HG03159 (cell line): ENCODE results near the gene PERCC1.
"Not testable (repeated sequence)": the region's sequence is repeated elsewhere in the genome, so short reads cannot be mapped to it uniquely, and the experiment has no call there.

Source experiments
- ATAC-seq: cut with Tn5 transposase; IDR thresholded peaks from one replicate; pipeline ENCODE4 v1.9.1; 2021; ENCODE audit warnings: mild to moderate bottlenecking, moderate library complexity; ENCODE audit not compliant: unreplicated experiment

Gene PERCC1

DNA sequence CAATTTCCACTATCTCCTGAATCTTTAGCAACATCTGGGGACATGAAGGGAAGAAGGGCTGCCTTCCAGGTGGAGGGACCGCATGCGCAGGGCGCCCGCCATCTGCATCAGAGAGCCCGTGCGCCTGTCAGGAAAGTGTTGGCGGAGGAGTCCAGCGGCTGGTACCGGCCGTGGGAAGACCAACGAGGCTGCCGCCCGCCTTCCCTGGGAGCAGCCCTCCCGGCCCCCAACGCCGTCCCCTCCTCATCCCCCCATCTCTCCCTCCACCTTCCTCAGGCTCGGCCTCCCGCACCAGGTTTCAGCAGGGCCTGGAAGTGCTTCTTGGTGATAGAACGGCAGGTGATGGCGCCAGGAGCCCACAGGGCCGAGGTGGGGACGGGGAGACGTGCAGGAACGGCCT is 35.2 kb downstream of the PERCC1 start:
- no peak for ATAC-seq

DNA sequence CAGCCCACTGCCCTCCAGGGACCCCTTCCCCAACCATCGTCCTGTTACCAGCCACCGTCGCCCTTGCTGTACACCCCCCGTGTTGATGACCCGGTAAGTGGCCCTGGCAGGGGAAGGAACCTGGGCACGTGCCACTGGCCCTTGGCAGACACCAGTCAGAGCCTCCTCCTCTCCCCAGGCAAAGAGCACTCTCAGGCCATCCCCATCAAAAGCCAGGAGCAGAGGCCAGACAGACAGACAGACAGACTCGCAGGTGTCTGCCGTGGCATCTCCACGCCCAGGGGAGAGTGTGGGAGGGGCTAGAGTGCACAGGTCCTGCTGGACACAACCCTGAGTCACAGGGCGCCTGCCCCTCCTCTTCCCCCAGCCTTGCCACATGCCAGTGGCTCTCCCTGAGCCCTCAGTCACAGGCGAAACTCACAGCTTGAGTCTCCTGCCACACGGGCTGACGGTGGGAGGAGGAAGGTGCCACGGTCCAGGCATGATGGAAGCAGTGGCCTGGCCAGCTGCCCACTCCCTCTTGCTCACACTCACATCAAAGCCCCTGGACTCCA is 36.2 kb downstream of the PERCC1 start:
- no peak for ATAC-seq

DNA sequence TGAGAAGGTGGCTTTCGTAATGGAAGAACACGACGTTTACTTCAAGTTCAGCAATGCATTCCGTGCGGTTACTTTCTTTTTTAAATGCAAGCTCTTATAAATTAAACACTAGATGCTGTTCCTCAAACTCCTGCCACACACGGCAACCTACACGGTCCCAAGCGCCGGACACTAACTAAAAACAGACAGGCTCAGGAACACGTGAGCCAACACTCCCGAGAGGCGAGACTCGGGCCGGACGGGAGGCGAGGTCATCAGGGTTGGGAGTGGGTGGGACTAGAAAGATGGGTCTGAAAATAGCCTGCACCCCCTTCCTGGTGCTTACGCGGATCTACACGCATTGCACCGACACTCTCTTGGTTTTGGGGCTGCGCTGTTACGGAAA is 37.5 kb downstream of the PERCC1 start:
- ATAC-seq: no peak

DNA sequence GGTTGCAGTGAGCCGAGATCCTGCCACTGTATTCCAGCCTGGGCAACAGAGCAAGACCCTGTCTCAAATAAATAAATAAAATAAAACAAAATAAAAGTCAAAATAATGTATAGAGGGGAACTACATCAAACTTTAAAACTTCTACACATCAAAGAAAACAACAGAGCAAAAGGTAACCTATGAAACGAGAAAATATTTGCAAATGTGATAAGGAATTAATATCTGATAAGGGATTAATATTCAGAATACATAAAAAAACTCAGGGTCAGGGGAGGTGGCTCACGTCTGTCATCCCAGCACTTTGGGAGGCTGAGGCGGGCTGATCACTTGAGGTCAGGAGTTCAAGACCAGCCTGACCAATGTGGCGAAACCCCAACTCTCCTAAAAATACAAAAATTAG is 38.3 kb downstream of the PERCC1 start:
- ATAC-seq: not testable (repeated sequence)

DNA sequence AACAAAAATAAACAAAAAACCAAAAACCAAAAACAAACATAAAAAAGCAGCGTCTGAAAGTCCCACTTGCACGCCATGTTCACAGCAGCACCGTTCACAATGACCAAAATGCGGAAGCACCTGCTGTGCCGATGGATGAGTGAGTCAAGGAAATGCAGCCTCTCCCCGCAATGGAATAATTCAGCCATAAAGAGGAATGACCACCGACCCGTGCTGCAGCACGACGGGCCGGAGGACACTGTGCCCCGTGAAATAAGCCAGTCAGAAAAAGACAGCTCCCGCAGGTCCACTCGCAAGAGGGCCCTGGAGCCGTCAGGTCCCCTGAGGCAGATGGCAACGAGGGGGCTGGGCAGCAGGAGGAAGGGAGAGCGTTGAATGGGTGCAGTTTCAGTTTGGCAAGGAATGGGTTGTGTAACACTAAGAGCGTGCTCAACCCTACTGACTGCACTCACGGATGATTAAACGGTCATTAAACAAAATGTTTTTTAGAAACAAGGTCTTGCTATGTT is 38.9 kb downstream of the PERCC1 start:
- ATAC-seq: no peak

DNA sequence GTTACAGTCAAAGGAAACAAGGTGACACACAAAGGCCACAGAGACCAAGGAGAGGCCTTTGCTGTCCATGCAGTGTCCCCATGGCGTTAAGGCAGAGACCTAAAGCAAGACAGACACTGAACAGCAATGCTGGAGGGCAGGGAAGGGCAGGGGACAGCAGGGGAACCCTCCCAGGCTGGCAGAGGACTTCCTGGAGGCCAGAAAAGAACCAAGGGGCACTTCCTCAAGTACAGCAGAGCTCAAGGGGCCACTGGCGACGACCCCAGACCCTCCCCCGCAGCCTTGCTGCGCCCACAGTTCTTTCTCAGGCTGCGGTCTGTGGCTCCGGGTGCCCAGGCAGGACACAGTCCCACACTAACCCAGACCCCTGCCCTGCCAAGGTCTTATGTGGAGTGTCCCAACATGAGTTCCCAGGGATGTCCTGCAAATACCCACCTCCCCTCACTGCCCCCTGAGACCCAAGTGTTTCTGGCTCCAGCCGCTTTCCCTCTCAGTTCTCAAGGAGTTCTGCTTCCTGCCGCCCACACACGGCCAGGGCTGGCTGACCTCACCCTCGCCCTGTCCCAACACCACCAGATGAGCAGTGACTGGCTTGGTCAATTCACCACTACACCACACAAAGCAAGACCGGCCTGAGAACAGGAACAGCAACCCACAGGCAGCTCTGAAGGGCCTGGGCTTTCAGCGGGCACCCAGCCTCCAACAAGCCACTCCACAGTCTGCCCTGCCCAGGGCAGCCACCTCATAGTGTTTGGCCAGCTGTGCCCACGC is 39.8 kb downstream of the PERCC1 start:
- ATAC-seq: no peak

DNA sequence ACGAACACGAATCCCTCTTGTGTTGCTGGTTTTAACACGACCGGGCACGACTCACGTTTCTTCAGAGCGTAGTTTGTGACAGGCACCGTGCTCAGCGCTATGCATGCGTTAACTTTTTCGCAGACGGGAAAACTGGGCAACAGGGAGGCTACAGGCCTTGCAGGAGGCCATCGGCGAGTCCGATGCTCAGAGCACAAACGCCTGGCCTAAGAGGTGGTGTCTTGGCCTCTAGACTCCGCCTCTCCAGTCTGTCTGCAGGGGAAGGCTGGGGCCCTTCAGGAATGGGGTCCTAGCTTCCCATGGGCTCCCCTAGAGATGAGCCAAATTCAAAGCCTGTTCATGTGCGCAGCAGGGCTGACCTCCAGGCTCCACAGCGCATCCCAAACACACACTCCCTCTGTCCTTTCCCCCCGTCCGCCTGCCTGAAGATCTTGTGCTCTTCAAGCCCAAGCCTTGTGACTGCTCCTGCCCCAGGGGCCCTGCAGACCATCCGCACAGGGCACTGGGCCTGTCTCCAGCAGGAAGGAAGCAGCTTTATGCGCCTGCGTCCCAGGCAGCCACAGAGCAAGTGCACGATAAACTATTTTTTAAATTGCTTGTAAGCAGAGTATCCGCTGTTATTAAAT is 40.8 kb downstream of the PERCC1 start:
- ATAC-seq: no peak

DNA sequence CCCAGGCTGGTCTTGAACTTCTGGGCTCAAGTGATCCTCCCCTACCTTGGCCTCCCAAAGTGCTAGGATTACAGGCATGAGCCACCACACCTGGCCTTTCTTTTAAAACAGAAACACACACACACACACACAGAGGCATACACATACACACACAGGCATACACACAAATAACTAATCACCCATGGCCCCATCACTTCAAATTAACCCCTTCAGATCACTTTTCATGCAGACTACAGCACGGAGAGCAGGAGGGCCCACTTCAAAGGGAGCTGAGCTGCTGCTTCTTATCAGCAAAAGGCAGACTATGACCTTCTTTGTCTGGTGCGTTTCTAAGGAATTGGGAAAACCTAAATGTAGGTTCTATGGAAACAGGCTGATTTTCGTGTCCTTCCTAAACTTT is 42.1 kb downstream of the PERCC1 start:
- ATAC-seq: no peak

DNA sequence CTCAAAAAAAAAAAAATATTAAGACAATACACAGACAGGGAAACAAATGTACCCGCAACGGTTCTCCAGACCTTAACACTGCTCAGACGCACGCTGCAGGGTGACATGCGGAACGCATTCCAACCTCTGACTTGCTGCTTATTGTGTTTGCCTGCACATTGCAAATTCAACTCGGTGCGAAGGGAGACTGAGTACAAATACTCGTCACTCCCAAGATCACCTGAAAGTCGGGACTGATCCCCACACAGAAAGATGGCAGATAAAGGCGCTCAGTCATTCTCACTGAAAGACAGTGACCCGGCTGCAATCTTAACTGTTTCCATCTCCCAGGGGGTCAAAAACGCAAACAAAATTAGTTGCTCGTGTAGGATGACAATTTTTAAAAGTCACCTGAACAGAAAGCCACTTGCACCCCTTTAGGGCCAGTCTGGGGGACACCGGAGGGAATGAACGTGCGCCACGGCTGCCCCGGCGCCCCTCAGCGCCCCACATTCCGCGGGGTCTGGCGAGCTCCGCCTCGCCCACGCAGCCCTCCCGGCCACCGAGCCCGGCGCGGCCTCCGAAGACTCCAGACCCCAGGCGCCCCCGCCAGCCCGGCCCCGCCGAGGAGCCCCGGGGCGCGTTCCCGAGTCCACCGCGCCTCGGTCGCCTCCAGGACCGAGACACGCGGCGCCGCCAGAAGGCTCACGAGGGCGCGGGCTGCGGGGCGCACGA is 43.4 kb downstream of the PERCC1 start:
- peak; percentile 23 for ATAC-seq

DNA sequence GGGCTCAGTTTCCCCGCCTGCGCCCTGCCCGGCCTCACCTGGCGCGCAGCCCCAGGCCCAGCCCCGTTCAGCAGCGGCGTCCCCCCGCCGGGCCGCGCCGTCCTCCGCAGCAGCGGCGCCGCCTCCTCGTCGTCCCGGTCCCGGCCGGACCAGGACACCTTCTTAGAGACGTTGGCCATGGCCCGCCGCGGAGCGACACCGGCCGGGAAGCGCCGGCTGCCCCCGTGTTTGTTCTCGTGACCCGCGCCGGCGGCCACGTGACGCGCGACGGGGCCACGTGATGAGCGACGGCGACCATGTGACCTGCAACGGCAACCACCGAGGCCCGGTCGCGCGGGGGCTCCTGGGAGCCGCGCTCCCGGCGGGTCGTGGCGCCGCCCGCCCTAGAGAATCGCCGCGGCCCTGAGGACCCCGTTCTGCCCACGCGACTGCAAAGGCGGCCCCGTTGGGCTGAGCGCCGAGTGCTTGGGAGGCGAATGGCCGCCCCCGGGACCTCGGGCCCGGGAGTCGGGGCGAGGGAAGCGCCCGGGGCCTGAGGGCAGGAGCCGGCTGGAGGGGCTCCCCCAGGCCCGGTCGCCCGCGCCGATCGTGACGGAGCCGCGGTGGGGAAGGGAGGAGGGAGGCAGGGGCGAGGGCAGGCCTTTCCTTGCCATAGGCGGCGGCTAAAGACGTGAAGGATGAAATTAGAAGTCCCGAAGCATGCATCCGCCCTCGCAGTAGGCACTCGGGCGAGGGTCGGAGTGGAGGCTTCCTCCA is 44.1 kb downstream of the PERCC1 start, which contains the start of gene CLCN7:
Gene CLCN7, minus strand, starts transcription at position 233 of the 756 bp plus-strand sequence. Its CDS starts 54 bp downstream, at position 179.
- peak; percentile 87 for ATAC-seq

DNA sequence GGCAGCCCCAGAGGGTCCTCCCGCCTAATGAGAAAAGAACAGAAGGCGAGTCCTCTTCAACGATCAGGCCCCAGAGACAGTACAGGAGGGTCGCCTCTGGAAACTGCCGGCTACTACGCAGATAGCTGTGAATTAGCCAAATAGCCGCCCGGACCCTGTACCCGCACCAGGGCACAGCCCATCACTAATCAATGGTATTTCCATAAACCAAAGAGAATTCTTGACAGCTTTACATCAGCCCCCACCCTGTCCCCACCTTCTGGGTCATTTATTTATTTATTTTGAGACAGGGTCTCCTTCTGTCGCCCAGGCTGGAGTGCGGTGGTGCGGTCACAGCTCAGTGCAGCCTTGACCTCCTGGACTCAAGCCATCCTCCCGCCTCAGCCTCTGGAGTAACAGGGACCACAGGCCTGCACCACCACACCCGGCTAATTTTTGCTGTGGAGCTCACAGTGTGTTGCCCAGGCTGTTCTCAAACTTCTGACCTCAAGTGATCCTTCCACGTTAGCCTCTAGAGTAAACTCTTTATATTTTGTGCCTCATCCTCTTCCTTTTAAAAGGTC is 44.8 kb downstream of the PERCC1 start:
- no peak for ATAC-seq

DNA sequence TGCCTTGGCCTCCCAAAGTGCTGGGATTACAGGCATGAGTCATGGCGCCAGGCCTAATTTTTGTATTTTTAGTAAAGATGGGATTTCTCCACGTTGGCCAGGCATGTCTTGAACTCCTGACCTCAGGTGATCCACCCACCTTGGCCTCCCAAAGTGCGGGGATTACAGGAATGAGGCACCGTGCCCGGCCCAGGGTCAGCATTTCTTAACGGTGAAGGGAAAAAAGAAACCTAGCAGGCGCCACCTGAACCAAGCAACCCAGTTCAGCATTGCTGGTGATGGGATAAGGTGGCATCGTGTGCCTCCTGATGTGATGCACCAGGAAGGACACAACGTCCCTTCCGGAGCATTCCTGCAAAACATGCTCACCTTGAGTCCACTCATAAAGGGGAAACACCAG is 46.2 kb downstream of the PERCC1 start:
- ATAC-seq: no peak

DNA sequence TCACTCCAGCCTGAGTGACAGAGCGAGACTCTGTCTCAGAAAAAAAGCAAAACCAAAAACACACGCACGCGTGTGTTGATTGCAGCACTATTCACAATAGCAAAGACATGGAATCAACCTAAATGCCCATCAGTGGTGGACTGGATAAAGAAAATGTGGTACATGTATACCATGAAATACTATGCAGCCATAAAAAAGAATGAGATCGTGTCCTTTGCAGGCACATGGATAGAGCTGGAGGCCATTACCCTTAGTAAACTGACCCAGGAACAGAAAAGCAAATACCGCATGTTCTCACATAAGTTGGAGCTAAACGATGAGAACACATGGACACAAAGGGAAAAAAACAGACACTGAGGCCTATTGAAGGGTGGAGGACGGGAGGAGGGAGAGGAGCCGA is 48.1 kb downstream of the PERCC1 start:
- ATAC-seq: not testable (repeated sequence)

DNA sequence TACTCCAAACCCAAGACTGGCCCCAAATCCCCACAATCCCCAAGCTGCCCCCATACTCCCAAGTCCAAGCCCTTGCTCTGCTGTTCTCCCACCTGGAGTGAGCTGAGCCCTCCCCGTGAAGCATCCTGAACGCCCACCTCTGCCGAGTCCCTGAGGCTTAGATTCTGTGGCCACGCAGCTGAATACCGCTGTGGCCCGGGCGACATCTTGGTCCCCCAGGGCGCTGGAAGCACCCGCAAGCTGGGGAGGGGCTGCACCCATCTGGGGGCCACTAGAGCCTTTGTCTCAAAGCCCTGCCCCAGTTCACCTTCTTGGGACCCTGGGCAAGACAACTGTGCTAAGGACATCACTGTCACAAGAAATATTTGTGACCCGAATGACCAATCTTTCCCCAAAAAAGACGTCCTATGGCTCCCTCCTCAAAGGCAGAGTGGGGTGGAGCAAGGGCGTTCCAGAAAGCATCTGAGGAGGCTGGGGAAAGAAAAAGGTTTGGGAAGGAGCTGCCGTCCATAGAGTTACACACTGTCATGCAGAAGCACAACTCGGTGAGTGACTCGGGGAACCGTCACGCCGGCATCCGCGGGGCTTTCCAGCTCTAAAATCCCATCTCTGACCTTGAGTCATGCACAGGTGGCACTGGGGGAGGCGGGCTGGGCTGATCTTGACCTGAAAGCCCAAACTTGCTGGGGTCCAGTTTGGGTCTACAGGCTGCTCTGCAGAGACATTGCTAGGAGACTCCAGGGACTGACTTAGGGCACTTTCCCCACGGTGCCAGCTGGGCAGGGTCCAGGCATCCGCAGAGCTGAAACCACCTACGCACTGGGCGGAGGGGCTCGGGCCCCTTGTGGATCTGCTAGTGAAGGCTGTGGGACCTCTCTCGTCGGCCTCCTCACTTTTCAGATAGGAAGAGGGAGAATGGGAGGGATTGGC is 51.3 kb downstream of the PERCC1 start:
- no peak for ATAC-seq
